Peyer's patch (tissue), 4 donors: ENCODE data around the gene SMURF1. TPM values are rescaled to one million over a fixed set of nuclear protein-coding genes. Genes with fewer than 3 reads are reported as not detected.

Source experiments
- DNase-seq, 3 donors: peaks; one replicate each; pipeline ENCODE4 v3.0.0-alpha.2; 2017 to 2019
- H3K27ac ChIP-seq, 4 donors: fragments of 200-600 bp; sonication (generic); one replicate each; pipeline ENCODE4 v1.5.1; 2016 to 2019
- H3K27me3 ChIP-seq, 2 donors: fragments of 200-600 bp; sonication (generic); one replicate each; pipeline ENCODE4 v1.5.1; 2019
- H3K36me3 ChIP-seq, 3 donors: fragments of 200-600 bp; sonication (generic); one replicate each; pipeline ENCODE4 v1.5.1; 2016 to 2019
- H3K4me1 ChIP-seq, 4 donors: fragments of 200-600 bp; sonication (generic); one replicate each; pipeline ENCODE4 v1.5.1; 2016 to 2019
- H3K4me3 ChIP-seq, 4 donors: fragments of 200-600 bp; sonication (generic); 1 replicate in 3 of 4; 2 replicates in 1 of 4; pipeline ENCODE4 v1.5.1; 2016 to 2019; ENCODE audit warnings: mild to moderate bottlenecking in 1 of 4
- H3K9me3 ChIP-seq, 4 donors: fragments of 200-600 bp; sonication (generic); one replicate each; pipeline ENCODE4 v1.5.1; 2016 to 2019; ENCODE audit warnings: mild to moderate bottlenecking in 1 of 4
- CTCF ChIP-seq, 6 experiments: fragments of 450-650 bp in 4 of 6; fragments of 200-600 bp in 2 of 6; sonication (generic) in 1 of 6; IDR thresholded peaks; one replicate each; pipeline ENCODE4 v1.5.1; 2017 to 2019; ENCODE audit warnings: antibody characterized with exemption in 6 of 6, mild to moderate bottlenecking in 3 of 6, moderate library complexity in 1 of 6
- POLR2A ChIP-seq, 2 donors: fragments of 450-650 bp; IDR thresholded peaks; one replicate each; pipeline ENCODE4 v1.5.1; 2017; ENCODE audit warnings: antibody characterized with exemption in 2 of 2, mild to moderate bottlenecking in 2 of 2, moderate library complexity in 2 of 2
- total RNA-seq, 4 donors: library from RNA; depleted of rRNA; stranded (reverse); fragments of >200 nt; gene quantifications; one replicate each; pipeline ENCODE4 v1.1.0, GENCODE V29; 2016

Gene SMURF1
- total RNA-seq, 4 donors from 2014 or later, result 17.2 to 85.0 (median 43.0) TPM

- no peak for TF ChIP-seq POLR2A (IDR thresholded peaks at IDR 0.05)
- no peak for TF ChIP-seq CTCF (IDR thresholded peaks at IDR 0.05)
- no peak overlapping the region for H3K27ac ChIP-seq
- peaks cover 0 to 81% (median 0%) of the 10 kb centered on the region in 3 donors for H3K36me3 ChIP-seq
- H3K27me3 ChIP-seq, result no peaks in the 10 kb centered on the region
- H3K9me3 ChIP-seq, result no peaks in the 10 kb centered on the region
- no peak overlapping the region for H3K4me3 ChIP-seq
- peaks cover 0 to 6% (median 0%) of the 10 kb centered on the region in 4 donors for H3K4me1 ChIP-seq
- DNase-seq, result no peak
Measured at GRCh38 chr7:98994046-98994944, 149.6 kb downstream of the SMURF1 start.

DNA sequence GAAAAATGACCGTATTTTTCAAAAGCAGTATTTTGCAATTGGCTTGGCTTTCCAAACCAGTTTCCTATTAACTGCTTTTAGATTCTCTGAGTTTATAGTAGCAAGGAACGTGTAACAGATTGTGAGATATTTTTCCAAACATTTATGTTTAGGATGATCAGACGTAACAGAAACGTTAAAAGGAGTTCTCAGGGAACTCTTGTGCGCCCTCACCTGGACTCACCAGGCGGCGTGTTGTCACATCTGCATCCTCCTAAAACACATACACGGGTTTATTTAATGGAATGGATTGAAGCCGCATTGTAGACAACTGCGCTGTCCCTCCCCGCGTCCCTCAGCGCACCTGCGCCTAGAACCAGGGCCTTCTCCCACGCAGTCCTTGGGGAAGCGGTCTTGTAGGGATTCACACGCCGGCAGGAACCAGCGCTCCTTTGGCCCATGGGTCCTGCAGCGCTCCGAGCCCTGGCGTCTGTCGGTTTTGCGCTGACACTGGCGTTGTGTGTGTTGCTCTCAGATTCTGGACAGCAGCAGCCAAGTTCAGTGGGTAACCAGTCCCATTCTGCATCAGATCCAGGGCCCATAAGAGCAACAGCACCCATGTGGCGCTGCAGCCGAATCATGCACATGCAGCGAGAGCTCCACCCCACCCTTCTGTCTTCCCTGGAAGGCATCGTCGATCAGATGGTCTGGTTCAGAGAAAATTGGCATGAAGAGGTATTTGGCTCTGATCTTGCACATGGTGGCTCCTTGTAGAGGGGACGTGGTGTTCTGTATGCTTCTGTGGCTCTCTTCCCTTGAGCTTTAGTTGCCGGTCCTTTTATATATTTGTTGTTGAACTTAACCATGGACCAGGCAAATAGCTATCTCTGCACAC, 150.6 kb downstream of the SMURF1 start:
- no peak for DNase-seq
- no peak overlapping the region for H3K4me3 ChIP-seq
- H3K27ac ChIP-seq, result no peak overlapping the region
- no peaks in the 10 kb centered on the region for H3K4me1 ChIP-seq
- H3K36me3 ChIP-seq, result peaks cover 0 to 82% (median 0%) of the 10 kb centered on the region in 3 donors
- no peak for TF ChIP-seq CTCF (IDR thresholded peaks at IDR 0.05)
- TF ChIP-seq POLR2A (IDR thresholded peaks at IDR 0.05), result no peak
- no peaks in the 10 kb centered on the region for H3K27me3 ChIP-seq
- H3K9me3 ChIP-seq, result no peaks in the 10 kb centered on the region

- Histone ChIP-seq H3K27me3 (no peaks in the 10 kb centered on the region), H3K4me1 (no peaks in the 10 kb centered on the region), H3K9me3 (no peaks in the 10 kb centered on the region), H3K4me3 (no peak overlapping the region), H3K27ac (no peak overlapping the region), H3K36me3 (peaks cover 0 to 88% (median 0%) of the 10 kb centered on the region in 3 donors)
- TF ChIP-seq POLR2A (IDR thresholded peaks at IDR 0.05) (no peak), CTCF (IDR thresholded peaks at IDR 0.05) (no peak)
- DNase-seq, result no peak
Measured at GRCh38 chr7:98992076-98992475, 151.8 kb downstream of the SMURF1 start.

DNA sequence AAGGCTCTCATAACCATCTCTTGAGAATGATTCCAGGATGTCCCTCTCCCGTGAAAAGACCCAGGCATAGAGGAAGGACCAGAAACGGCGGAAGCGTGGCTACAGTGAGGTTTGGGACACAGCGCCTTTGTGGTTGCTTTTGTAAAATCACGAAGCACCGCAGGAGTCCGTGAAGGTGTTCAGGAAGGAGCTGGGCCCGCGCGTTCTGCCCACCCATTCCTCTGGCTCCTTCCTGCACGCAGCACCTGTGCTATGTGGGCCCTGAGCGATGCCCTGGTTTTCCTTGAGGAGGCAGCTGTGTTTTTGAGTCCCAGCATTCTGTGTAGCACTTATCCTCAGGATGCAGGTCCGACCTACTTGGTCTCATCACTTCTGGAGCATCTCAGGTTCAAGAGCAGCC, 152.8 kb downstream of the SMURF1 start:
- DNase-seq, result no peak
- Histone ChIP-seq H3K27me3 (no peaks in the 10 kb centered on the region), H3K4me1 (no peaks in the 10 kb centered on the region), H3K36me3 (peaks cover 0 to 90% (median 0%) of the 10 kb centered on the region in 3 donors), H3K27ac (no peak overlapping the region), H3K4me3 (no peak overlapping the region), H3K9me3 (no peaks in the 10 kb centered on the region)
- TF ChIP-seq POLR2A (IDR thresholded peaks at IDR 0.05) (no peak), CTCF (IDR thresholded peaks at IDR 0.05) (no peak)

- Histone ChIP-seq H3K4me1 (no peaks in the 10 kb centered on the region), H3K27me3 (no peaks in the 10 kb centered on the region), H3K27ac (no peak overlapping the region), H3K9me3 (no peaks in the 10 kb centered on the region), H3K36me3 (peaks cover 0 to 93% (median 0%) of the 10 kb centered on the region in 3 donors), H3K4me3 (no peak overlapping the region)
- DNase-seq, result no peak
- TF ChIP-seq POLR2A (IDR thresholded peaks at IDR 0.05) (no peak), CTCF (IDR thresholded peaks at IDR 0.05) (no peak)
Measured at GRCh38 chr7:98990356-98990755, 153.6 kb downstream of the SMURF1 start.
